H1 (cell line): ENCODE results near the gene OAT. TPM values are rescaled to one million over a fixed set of nuclear protein-coding genes. Genes with fewer than 3 reads are reported as not detected.

ENCODE experiments used
- BACH1 ChIP-seq: IDR thresholded peaks from 2 replicates; pipeline ENCODE4 v1.6.1; 2012; ENCODE audit warnings: low read length, improper control_type of control experiment
- BCL11A ChIP-seq, 2 experiments: IDR thresholded peaks; one replicate each; pipeline ENCODE4 v1.6.1; 2011; ENCODE audit warnings: low read depth in 2 of 2, low read length in 2 of 2, mild to moderate bottlenecking in 2 of 2
- BRCA1 ChIP-seq: IDR thresholded peaks from 2 replicates; pipeline ENCODE4 v1.6.1; 2012; ENCODE audit warnings: low read depth, low read length, improper control_type of control experiment
- CEBPB ChIP-seq: IDR thresholded peaks from 2 replicates; pipeline ENCODE4 v1.6.1; 2012; ENCODE audit warnings: low read depth, low read length
- CHD2 ChIP-seq: IDR thresholded peaks from 2 replicates; pipeline ENCODE4 v1.6.1; 2012; ENCODE audit warnings: low read length, improper control_type of control experiment
- CREB1 ChIP-seq: IDR thresholded peaks from 2 replicates; pipeline ENCODE4 v1.6.1; 2012; ENCODE audit warnings: inconsistent platforms
- EP300 ChIP-seq, 2 experiments: IDR thresholded peaks; 1 replicate in 1 of 2; 2 replicates in 1 of 2; pipeline ENCODE4 v1.6.1; 2011 to 2012; ENCODE audit warnings: low read depth in 2 of 2, low read length in 2 of 2, mild to moderate bottlenecking in 2 of 2, borderline replicate concordance in 1 of 2, inconsistent platforms in 1 of 2, moderate library complexity in 1 of 2
- GABPA ChIP-seq: IDR thresholded peaks from 2 replicates; pipeline ENCODE4 v1.6.1; 2011; ENCODE audit warnings: mild to moderate bottlenecking, low read length, moderate library complexity, borderline replicate concordance; ENCODE audit not compliant: insufficient read depth
- HDAC2 ChIP-seq, 2 experiments: fragments of 300-600 bp in 1 of 2; sonication (generic) in 1 of 2; IDR thresholded peaks; 2 replicates each; pipeline ENCODE4 v1.6.1; 2011 to 2012; ENCODE audit warnings: low read depth in 2 of 2, low read length in 2 of 2, mild to moderate bottlenecking in 2 of 2, moderate library complexity in 2 of 2, borderline replicate concordance in 1 of 2, inconsistent platforms in 1 of 2
- JUN ChIP-seq: IDR thresholded peaks from 2 replicates; pipeline ENCODE4 v1.6.1; 2011; ENCODE audit warnings: low read depth, mild to moderate bottlenecking, improper control_type of control experiment, low read length
- KDM4A ChIP-seq: IDR thresholded peaks from one replicate; pipeline ENCODE4 v1.7.1; 2012; ENCODE audit warnings: low read depth, mild to moderate bottlenecking, moderate library complexity, low read length, inconsistent platforms; ENCODE audit not compliant: severe bottlenecking
- KDM5A ChIP-seq: fragments of 200-600 bp; IDR thresholded peaks from 2 replicates; pipeline ENCODE4 v1.7.1; 2012; ENCODE audit warnings: mild to moderate bottlenecking, low read length, inconsistent platforms, mixed read lengths
- MAFK ChIP-seq: IDR thresholded peaks from 2 replicates; pipeline ENCODE4 v1.6.1; 2012; ENCODE audit warnings: low read depth, mild to moderate bottlenecking, improper control_type of control experiment, low read length
- RXRA ChIP-seq: IDR thresholded peaks from 2 replicates; pipeline ENCODE4 v1.6.1; 2011; ENCODE audit warnings: low read depth, mild to moderate bottlenecking, low read length, moderate library complexity; ENCODE audit not compliant: insufficient read depth
- SIN3A ChIP-seq, 2 experiments: IDR thresholded peaks in 1 of 2; conservative IDR thresholded peaks in 1 of 2; 2 replicates each; pipeline ENCODE4 v1.6.1; 2011 to 2012; ENCODE audit warnings: low read length in 2 of 2, improper control_type of control experiment in 1 of 2, low read depth in 1 of 2, mild to moderate bottlenecking in 1 of 2
- SP2 ChIP-seq: IDR thresholded peaks from 2 replicates; pipeline ENCODE4 v1.6.1; 2012; ENCODE audit warnings: mild to moderate bottlenecking, low read length, inconsistent platforms
- SP4 ChIP-seq: IDR thresholded peaks from 2 replicates; pipeline ENCODE4 v1.6.1; 2012; ENCODE audit warnings: low read length, inconsistent platforms
- TAF7 ChIP-seq: optimal IDR thresholded peaks from 2 replicates; pipeline ENCODE3; 2011; ENCODE audit warnings: low read depth, mild to moderate bottlenecking, inconsistent platforms, low read length, moderate library complexity, borderline replicate concordance
- TCF12 ChIP-seq: IDR thresholded peaks from 2 replicates; pipeline ENCODE4 v1.6.1; 2011; ENCODE audit warnings: low read depth, mild to moderate bottlenecking, low read length
- TEAD4 ChIP-seq: IDR thresholded peaks from 2 replicates; pipeline ENCODE4 v1.6.1; 2012; ENCODE audit warnings: low read depth, low read length, inconsistent platforms, mixed read lengths
- polyA plus RNA-seq, 7 experiments: library from polyadenylated mRNA; depleted of rRNA in 3 of 7; stranded (reverse) in 5 of 7; unstranded in 2 of 7; fragments of >200 nt in 5 of 7; fragments of 200-250 nt in 2 of 7; gene quantifications; 1 replicate in 5 of 7; 2 replicates in 1 of 7; 4 replicates in 1 of 7; pipeline versions ENCODE4 v1.2.1 to v1.2.3, GENCODE V29; 2011 to 2013; ENCODE audit warnings: missing spikeins in 2 of 7, mixed read lengths in 2 of 7
- total RNA-seq: library from RNA; stranded (reverse); fragmentation: NEBNext Ultra II Directional; extraction: Animal tissue kit (Norgen Biotek cat#: 25700); gene quantifications from 2 replicates; pipeline ENCODE4 v1.2.1, GENCODE V29; 2021
- TF ChIP-seq, protein P1 (sequence below): IDR thresholded peaks from 2 replicates; pipeline ENCODE4 v1.6.1; 2012; ENCODE audit warnings: inconsistent platforms
- TF ChIP-seq, protein P2 (sequence below), 3 experiments: IDR thresholded peaks; 1 replicate in 2 of 3; 2 replicates in 1 of 3; pipeline versions ENCODE4 v1.5.1 to v1.6.1; 2011; ENCODE audit warnings: low read length in 3 of 3, mild to moderate bottlenecking in 3 of 3, inconsistent platforms in 2 of 3, low read depth in 1 of 3, moderate library complexity in 1 of 3; ENCODE audit not compliant: insufficient read depth in 1 of 3; ENCODE audit errors: control extremely low read depth in 1 of 3

OAT gene
- total and polyA plus RNA-seq, 2 of the 8 experiments (the other 6 are each of a cell fraction or from before 2014, with no cell fraction given): 67.8 to 121 TPM

DNA sequence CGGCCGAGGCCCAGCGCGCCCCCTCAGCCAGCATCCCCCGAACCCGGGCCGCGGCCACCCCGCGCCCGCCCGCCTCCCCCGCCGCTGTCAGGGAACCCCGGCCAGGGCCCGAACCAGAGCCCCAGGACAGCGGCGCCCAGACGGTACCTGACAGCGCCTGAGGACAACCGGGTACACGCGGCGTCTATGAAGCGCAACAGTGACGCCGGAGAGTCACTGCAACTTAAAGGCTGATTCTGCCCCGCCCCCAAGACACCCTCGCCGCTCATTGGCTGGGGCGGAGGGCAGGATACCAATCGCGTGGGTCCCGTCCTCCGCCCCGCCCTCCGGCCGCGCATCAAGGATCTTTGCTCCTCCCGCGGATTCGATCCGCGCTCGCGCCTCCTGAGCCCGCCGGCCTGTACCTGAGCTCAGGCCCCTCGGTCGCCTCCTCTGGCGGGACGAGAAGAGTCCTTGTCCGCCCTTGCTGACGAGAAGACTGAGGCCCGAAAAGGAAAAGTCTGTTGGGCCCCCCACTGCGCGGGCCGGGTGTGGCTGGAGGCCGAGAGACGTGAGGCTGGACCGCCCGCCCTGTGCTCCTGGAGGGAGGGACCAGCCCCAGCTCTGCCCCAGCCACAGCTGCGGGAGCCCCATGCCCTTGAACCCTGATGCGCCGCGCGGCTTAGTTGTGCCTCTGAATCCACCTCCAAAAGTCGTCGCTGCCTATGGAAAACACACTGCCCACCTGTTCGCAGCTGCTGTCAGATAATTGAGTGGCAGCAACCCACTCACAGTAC lies at the start of gene OAT (continued):
- TF ChIP-seq SIN3A (conservative IDR thresholded peaks at IDR 0.05 in 1 of 2, IDR thresholded peaks at IDR 0.05 in 1 of 2; ENCODE audit: low read depth in 1 of 2, low read length in 2 of 2) (peak; percentile 23 to 95; a peak in 2 of 4 replicates), RXRA (no peak), BCL11A (IDR thresholded peaks at IDR 0.05; ENCODE audit: low read depth in 2 of 2, low read length in 2 of 2) (no peak), TCF12 (peak; percentile 54; the same call in 1 of the 2 replicates), SP2 (no peak), BRCA1 (no peak), KDM5A (no peak), CREB1 (peak; percentile 84), GABPA (no peak), HDAC2 (IDR thresholded peaks at IDR 0.05; ENCODE audit: borderline replicate concordance in 1 of 2, low read depth in 2 of 2, low read length in 2 of 2) (no peak; a peak in 1 of 4 replicates), CEBPB (no peak), EP300 (IDR thresholded peaks at IDR 0.05; ENCODE audit: borderline replicate concordance in 1 of 2, low read depth in 2 of 2, low read length in 2 of 2) (no peak), TAF7 (peak; percentile 51), CHD2 (peak; percentile 66; the same call in 1 of the 2 replicates), SP4 (no peak), MAFK (no peak), KDM4A (peak; percentile 53), JUN (no peak), BACH1 (peak; percentile 18; the same call in 1 of the 2 replicates), TEAD4 (no peak)
- TF ChIP-seq, protein P1, sequence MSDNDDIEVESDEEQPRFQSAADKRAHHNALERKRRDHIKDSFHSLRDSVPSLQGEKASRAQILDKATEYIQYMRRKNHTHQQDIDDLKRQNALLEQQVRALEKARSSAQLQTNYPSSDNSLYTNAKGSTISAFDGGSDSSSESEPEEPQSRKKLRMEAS: peak; percentile 72
- TF ChIP-seq, protein P2, sequence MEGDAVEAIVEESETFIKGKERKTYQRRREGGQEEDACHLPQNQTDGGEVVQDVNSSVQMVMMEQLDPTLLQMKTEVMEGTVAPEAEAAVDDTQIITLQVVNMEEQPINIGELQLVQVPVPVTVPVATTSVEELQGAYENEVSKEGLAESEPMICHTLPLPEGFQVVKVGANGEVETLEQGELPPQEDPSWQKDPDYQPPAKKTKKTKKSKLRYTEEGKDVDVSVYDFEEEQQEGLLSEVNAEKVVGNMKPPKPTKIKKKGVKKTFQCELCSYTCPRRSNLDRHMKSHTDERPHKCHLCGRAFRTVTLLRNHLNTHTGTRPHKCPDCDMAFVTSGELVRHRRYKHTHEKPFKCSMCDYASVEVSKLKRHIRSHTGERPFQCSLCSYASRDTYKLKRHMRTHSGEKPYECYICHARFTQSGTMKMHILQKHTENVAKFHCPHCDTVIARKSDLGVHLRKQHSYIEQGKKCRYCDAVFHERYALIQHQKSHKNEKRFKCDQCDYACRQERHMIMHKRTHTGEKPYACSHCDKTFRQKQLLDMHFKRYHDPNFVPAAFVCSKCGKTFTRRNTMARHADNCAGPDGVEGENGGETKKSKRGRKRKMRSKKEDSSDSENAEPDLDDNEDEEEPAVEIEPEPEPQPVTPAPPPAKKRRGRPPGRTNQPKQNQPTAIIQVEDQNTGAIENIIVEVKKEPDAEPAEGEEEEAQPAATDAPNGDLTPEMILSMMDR (IDR thresholded peaks at IDR 0.05; ENCODE audit: control extremely low read depth in 1 of 3, insufficient read depth in 1 of 3, low read depth in 1 of 3, low read length in 3 of 3): peak; percentile 33 to 47 (median 46); a peak in 3 of 4 replicates
